ENCODE measurements around the gene CDC42BPA. TPM values are rescaled to one million over a fixed set of nuclear protein-coding genes. Genes with fewer than 3 reads are reported as not detected.
"Not testable (repeated sequence)": the region's sequence is repeated elsewhere in the genome, so short reads cannot be mapped to it uniquely, and the experiment has no call there.

The CDC42BPA gene
- total RNA-seq, 1 experiment from 2014 or later = not detected

DNA sequence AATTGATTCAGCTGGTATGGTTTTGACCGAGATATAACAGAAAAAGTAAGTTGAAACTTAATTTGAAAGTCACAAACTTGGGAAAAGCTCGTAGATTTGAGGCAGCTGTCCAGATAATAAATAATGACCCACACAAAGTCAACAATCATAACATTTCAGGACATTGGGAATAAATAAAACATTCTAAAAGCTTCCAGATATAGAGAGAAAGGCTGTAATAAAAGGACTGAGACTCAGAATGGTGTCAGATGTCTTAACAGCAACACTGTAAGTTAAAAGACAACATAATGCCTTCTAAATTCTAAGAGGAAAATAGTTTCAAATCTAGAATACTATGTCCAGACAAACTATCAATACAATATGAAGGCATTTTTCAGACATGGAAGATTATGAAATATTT, 163.3 kb downstream of the CDC42BPA start:
- Histone ChIP-seq H3K27me3 (ENCODE audit: low read length) (no peaks in the 10 kb centered on the region), H2AFZ (ENCODE audit: low read length) (no peak overlapping the region), H4K20me1 (ENCODE audit: insufficient read depth, low read depth, low read length) (no peaks in the 10 kb centered on the region), H3K9me3 (ENCODE audit: low read length) (no peaks in the 10 kb centered on the region), H3K9me2 (replicated peaks; ENCODE audit: insufficient read depth, low read length) (no peaks in the 10 kb centered on the region), H3K27ac (ENCODE audit: low read length) (no peak overlapping the region), H3K79me2 (ENCODE audit: low read length) (no peaks in the 10 kb centered on the region), H3K4me1 (ENCODE audit: low read length) (no peaks in the 10 kb centered on the region), H3K9ac (ENCODE audit: low read length) (no peak overlapping the region), H3K4me2 (ENCODE audit: low read depth, low read length, poor library complexity, severe bottlenecking) (no peak overlapping the region), H3K36me3 (ENCODE audit: insufficient read depth, low read length) (no peaks in the 10 kb centered on the region), H3K4me3 (ENCODE audit: low read length) (no peak overlapping the region)
- no peak for DNase-seq

DNA sequence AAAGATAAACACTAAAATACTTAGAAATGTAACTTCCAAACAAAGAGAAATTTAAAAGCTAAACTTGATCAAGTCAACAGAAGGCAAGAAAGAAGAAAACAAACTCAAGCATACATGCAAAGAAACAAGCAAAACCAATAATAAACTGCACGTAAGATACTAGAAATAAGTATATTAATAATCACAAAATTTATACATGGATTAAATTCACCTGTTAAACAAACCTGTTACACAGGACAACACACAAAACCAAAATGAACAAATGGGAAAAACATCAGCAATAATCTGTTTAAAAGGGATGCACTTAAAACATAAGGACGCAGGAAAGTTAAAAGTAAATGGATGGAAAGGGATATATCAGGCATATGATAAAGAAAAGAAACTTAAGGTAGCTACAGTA, 165.8 kb downstream of the CDC42BPA start:
- Histone ChIP-seq H3K4me3 (ENCODE audit: low read length) (no peak overlapping the region), H3K4me2 (ENCODE audit: low read depth, low read length, poor library complexity, severe bottlenecking) (no peak overlapping the region), H3K9me2 (replicated peaks; ENCODE audit: insufficient read depth, low read length) (no peaks in the 10 kb centered on the region), H3K27ac (ENCODE audit: low read length) (no peak overlapping the region), H3K27me3 (ENCODE audit: low read length) (no peaks in the 10 kb centered on the region), H3K9me3 (ENCODE audit: low read length) (no peaks in the 10 kb centered on the region), H2AFZ (ENCODE audit: low read length) (no peak overlapping the region), H3K36me3 (ENCODE audit: insufficient read depth, low read length) (no peaks in the 10 kb centered on the region), H3K79me2 (ENCODE audit: low read length) (no peaks in the 10 kb centered on the region), H3K4me1 (ENCODE audit: low read length) (no peaks in the 10 kb centered on the region), H3K9ac (ENCODE audit: low read length) (no peak overlapping the region), H4K20me1 (ENCODE audit: insufficient read depth, low read depth, low read length) (no peaks in the 10 kb centered on the region)
- DNase-seq = no peak

DNA sequence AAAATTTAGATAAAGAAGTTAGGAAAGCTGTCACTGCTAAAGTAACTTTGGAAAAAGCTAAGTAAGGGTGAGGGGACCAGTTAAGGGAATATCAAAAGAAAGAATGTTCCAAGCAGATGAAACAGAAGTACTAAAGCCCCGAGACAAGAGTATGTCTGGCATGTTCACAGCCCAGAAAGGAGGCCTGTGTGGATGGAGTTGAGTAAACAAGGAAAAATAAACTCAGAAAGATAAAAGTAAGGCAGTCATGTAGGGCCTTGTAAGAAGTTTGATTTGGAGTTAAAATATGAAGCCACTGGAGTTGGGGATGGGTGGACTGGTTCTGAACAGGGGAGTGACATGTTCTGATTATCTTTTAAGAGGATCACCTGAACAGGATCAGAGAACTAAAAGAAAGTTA, 177.9 kb downstream of the CDC42BPA start:
- no peaks in the 10 kb centered on the region for H3K36me3 ChIP-seq (ENCODE audit: insufficient read depth, low read length)
- no peak overlapping the region for H3K9ac ChIP-seq (ENCODE audit: low read length)
- H2AFZ ChIP-seq (ENCODE audit: low read length) = no peak overlapping the region
- H3K4me1 ChIP-seq (ENCODE audit: low read length) = no peaks in the 10 kb centered on the region
- DNase-seq = no peak
- no peaks in the 10 kb centered on the region for H3K27me3 ChIP-seq (ENCODE audit: low read length)
- H3K27ac ChIP-seq (ENCODE audit: low read length) = no peak overlapping the region
- no peak overlapping the region for H3K4me3 ChIP-seq (ENCODE audit: low read length)
- no peaks in the 10 kb centered on the region for H4K20me1 ChIP-seq (ENCODE audit: insufficient read depth, low read depth, low read length)
- no peaks in the 10 kb centered on the region for H3K9me3 ChIP-seq (ENCODE audit: low read length)
- H3K79me2 ChIP-seq (ENCODE audit: low read length) = no peaks in the 10 kb centered on the region
- H3K9me2 ChIP-seq (replicated peaks; ENCODE audit: insufficient read depth, low read length) = no peaks in the 10 kb centered on the region
- no peak overlapping the region for H3K4me2 ChIP-seq (ENCODE audit: low read depth, low read length, poor library complexity, severe bottlenecking)

DNA sequence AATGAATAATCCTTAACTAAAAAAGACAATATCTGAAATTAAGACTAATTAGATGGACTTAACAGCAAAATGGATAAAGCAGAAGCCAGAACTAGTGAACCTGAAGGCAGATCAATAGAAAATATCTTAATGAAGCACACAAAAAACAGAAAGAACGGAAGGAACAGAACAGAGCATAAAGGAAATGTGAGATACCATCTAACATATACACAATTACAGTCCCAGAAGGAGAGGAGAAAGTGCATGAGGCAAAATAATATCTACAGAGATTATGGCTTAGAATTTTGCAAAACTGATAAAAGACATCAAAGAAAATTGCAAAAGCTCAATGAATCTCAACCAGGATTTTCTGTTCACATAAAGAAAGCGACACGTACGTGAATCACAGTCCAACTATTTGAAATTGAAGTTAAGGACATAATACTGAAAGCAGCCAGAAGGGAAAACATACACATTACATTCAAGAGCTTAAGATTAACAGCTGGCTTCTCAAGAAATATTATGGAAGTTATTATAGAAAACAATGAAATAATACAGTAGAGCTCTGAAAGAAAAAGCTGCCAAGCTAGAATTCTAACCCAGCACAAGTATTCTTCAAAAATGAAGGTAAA, 182.0 kb downstream of the CDC42BPA start:
- H3K9me3 ChIP-seq (ENCODE audit: low read length) = no peaks in the 10 kb centered on the region
- no peak overlapping the region for H3K27ac ChIP-seq (ENCODE audit: low read length)
- DNase-seq = no peak
- no peaks in the 10 kb centered on the region for H3K4me1 ChIP-seq (ENCODE audit: low read length)
- no peaks in the 10 kb centered on the region for H4K20me1 ChIP-seq (ENCODE audit: insufficient read depth, low read depth, low read length)
- H3K27me3 ChIP-seq (ENCODE audit: low read length) = no peaks in the 10 kb centered on the region
- H2AFZ ChIP-seq (ENCODE audit: low read length) = no peak overlapping the region
- no peak overlapping the region for H3K4me3 ChIP-seq (ENCODE audit: low read length)
- no peak overlapping the region for H3K9ac ChIP-seq (ENCODE audit: low read length)
- H3K79me2 ChIP-seq (ENCODE audit: low read length) = no peaks in the 10 kb centered on the region
- H3K4me2 ChIP-seq (ENCODE audit: low read depth, low read length, poor library complexity, severe bottlenecking) = no peak overlapping the region
- H3K9me2 ChIP-seq (replicated peaks; ENCODE audit: insufficient read depth, low read length) = no peaks in the 10 kb centered on the region
- no peaks in the 10 kb centered on the region for H3K36me3 ChIP-seq (ENCODE audit: insufficient read depth, low read length)

DNA sequence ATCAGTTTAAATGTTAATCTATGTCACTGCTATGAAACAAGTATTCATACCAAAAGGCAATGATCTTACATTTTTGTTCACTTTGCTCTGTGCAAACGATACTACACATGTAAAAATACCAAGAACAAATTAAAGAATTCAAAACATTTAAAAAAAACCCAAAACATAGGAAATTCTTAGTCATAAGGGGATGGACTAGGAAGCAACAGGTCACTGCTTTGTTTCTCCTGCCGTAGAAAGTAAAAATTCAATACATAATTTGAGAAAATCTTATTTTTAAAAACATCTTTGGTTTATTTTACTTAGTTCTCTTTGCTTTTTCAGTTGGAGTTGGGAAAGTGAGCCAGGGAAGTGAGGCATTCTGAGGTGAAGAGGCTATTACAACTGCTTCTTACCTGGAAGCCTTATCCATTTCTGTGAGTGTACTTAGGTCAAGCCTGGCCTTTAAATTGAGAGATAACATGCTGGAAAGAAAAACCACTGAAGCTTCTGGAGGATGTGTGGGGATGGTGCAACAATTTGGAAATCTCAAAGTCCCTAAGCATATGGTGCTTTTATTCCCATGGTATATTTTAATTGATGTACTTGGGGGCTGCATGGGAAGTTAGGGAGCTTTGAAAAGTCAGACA, 183.5 kb downstream of the CDC42BPA start:
- Histone ChIP-seq H3K4me3 (ENCODE audit: low read length) (no peak overlapping the region), H3K27ac (ENCODE audit: low read length) (no peak overlapping the region), H3K9me2 (replicated peaks; ENCODE audit: insufficient read depth, low read length) (no peaks in the 10 kb centered on the region), H3K4me2 (ENCODE audit: low read depth, low read length, poor library complexity, severe bottlenecking) (no peak overlapping the region), H3K9me3 (ENCODE audit: low read length) (no peaks in the 10 kb centered on the region), H2AFZ (ENCODE audit: low read length) (no peak overlapping the region), H3K79me2 (ENCODE audit: low read length) (no peaks in the 10 kb centered on the region), H3K4me1 (ENCODE audit: low read length) (no peaks in the 10 kb centered on the region), H3K9ac (ENCODE audit: low read length) (no peak overlapping the region), H4K20me1 (ENCODE audit: insufficient read depth, low read depth, low read length) (no peaks in the 10 kb centered on the region), H3K27me3 (ENCODE audit: low read length) (no peaks in the 10 kb centered on the region), H3K36me3 (ENCODE audit: insufficient read depth, low read length) (no peaks in the 10 kb centered on the region)
- no peak for DNase-seq

DNA sequence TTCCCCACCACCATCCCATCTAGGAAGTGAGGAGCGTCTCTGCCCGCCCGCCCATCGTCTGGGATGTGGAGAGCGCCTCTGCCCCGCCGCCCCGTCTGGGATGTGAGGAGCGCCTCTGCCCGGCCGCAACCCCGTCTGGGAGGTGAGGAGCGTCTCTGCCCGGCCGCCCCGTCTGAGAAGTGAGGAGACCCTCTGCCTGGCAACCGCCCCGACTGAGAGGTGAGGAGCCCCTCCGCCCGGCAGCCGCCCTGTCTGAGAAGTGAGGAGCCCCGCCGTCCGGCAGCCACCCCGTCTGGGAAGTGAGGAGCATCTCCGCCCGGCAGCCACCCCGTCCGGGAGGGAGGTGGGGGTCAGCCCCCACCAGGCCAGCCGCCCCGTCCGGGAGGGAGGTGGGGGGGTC, 185.6 kb downstream of the CDC42BPA start:
- H3K4me1 ChIP-seq (ENCODE audit: low read length) = not testable (repeated sequence)

DNA sequence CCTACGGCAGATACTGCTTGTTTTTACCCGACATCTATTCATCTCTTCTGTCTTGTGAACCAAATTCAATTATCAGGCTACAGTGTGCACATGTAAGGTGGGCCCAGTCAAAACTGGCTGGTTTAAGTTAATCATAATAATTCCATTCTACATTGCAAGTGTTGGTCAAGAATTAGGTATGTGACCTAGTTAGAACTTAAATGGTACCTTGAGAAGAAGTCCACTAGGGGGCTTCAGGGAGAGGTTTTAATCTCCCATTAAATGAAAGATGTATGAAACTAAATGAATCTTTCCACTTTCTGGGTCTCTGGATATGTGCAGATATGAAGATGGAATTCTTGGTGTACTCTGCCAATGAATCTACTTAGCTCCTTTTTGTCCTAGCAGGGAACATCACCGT, 187.1 kb downstream of the CDC42BPA start:
- H3K27ac ChIP-seq (ENCODE audit: low read length) = no peak overlapping the region
- no peak overlapping the region for H3K4me2 ChIP-seq (ENCODE audit: low read depth, low read length, poor library complexity, severe bottlenecking)
- H3K9me2 ChIP-seq (replicated peaks; ENCODE audit: insufficient read depth, low read length) = no peaks in the 10 kb centered on the region
- H4K20me1 ChIP-seq (ENCODE audit: insufficient read depth, low read depth, low read length) = no peaks in the 10 kb centered on the region
- H3K79me2 ChIP-seq (ENCODE audit: low read length) = no peaks in the 10 kb centered on the region
- no peak overlapping the region for H3K4me3 ChIP-seq (ENCODE audit: low read length)
- no peaks in the 10 kb centered on the region for H3K27me3 ChIP-seq (ENCODE audit: low read length)
- no peaks in the 10 kb centered on the region for H3K9me3 ChIP-seq (ENCODE audit: low read length)
- H3K9ac ChIP-seq (ENCODE audit: low read length) = no peak overlapping the region
- H3K4me1 ChIP-seq (ENCODE audit: low read length) = no peaks in the 10 kb centered on the region
- peak; percentile 67 for DNase-seq
- no peaks in the 10 kb centered on the region for H3K36me3 ChIP-seq (ENCODE audit: insufficient read depth, low read length)
- H2AFZ ChIP-seq (ENCODE audit: low read length) = no peak overlapping the region

More for the DNA sequence above, 185.6 kb downstream of the CDC42BPA start:
- not testable (repeated sequence) for H3K27ac ChIP-seq (ENCODE audit: low read length); H3K36me3 ChIP-seq (ENCODE audit: insufficient read depth, low read length); H4K20me1 ChIP-seq (ENCODE audit: insufficient read depth, low read depth, low read length); H2AFZ ChIP-seq (ENCODE audit: low read length); H3K79me2 ChIP-seq (ENCODE audit: low read length); H3K27me3 ChIP-seq (ENCODE audit: low read length); H3K4me3 ChIP-seq (ENCODE audit: low read length); H3K4me2 ChIP-seq (ENCODE audit: low read depth, low read length, poor library complexity, severe bottlenecking); DNase-seq; H3K9ac ChIP-seq (ENCODE audit: low read length); H3K9me3 ChIP-seq (ENCODE audit: low read length); H3K9me2 ChIP-seq (replicated peaks; ENCODE audit: insufficient read depth, low read length)

DNA sequence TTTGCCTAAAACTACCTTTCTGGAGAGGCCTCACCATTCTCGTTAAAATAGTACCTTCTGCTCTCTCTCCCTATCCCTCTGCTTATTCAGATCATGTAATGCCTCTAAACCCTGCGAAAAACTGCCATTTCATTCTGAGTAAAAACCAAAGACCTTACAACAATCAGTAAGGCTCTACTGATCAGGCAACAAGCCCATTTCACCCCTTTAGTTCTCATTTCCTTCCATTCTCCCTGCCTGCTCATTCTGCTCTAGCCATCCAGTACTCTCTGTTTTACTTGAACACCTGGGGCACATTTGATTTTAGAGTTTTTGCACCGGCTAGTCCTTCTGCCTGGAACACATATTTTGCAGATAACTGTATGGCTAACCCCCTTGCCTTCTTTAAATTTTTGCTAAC, 190.4 kb downstream of the CDC42BPA start:
- Histone ChIP-seq H3K9me2 (replicated peaks; ENCODE audit: insufficient read depth, low read length) (no peaks in the 10 kb centered on the region), H3K9me3 (ENCODE audit: low read length) (no peaks in the 10 kb centered on the region), H3K36me3 (ENCODE audit: insufficient read depth, low read length) (no peaks in the 10 kb centered on the region), H3K9ac (ENCODE audit: low read length) (no peak overlapping the region), H2AFZ (ENCODE audit: low read length) (no peak overlapping the region), H3K79me2 (ENCODE audit: low read length) (no peaks in the 10 kb centered on the region), H3K4me2 (ENCODE audit: low read depth, low read length, poor library complexity, severe bottlenecking) (no peak overlapping the region), H3K27me3 (ENCODE audit: low read length) (no peaks in the 10 kb centered on the region), H4K20me1 (ENCODE audit: insufficient read depth, low read depth, low read length) (no peaks in the 10 kb centered on the region), H3K27ac (ENCODE audit: low read length) (no peak overlapping the region), H3K4me1 (ENCODE audit: low read length) (no peaks in the 10 kb centered on the region), H3K4me3 (ENCODE audit: low read length) (no peak overlapping the region)
- DNase-seq = no peak
